CD4-positive, alpha-beta memory T cell (primary cell): Measurements from ENCODE around the gene HIC1. TPM values are rescaled to one million over a fixed set of nuclear protein-coding genes. Genes with fewer than 3 reads are reported as not detected.
A peak's percentile ranks its signal among the peaks of the same experiment; 100 is the strongest.

ENCODE experiments used
- CTCF ChIA-PET: fragments of 350-600 bp; sonication (Branson Sonifier 250); formaldehyde crosslinking; loops from one replicate; lab custom pipeline; 2021; ENCODE audit warnings: inconsistent platforms; ENCODE audit not compliant: partially characterized antibody; lab: Charles Lee
- POLR2A ChIA-PET: fragments of 350-600 bp; sonication (Branson Sonifier 250); formaldehyde crosslinking; loops from one replicate; lab custom pipeline; 2021; ENCODE audit not compliant: partially characterized antibody; lab: Charles Lee
- DNase-seq, 5 donors: peaks; one replicate each; pipeline versions ENCODE4 v3.0.0 to v3.0.0-alpha.2; 2020 to 2022; ENCODE audit warnings: mixed read lengths in 1 of 5
- H3K27ac ChIP-seq: one replicate; pipeline ENCODE4 v1.7.0; 2013; ENCODE audit warnings: low read depth, low read length
- H3K27me3 ChIP-seq: 2 replicates; pipeline ENCODE4 v1.7.0; 2013; ENCODE audit warnings: mild to moderate bottlenecking, low read length, moderate library complexity; ENCODE audit not compliant: insufficient read depth
- H3K36me3 ChIP-seq: 2 replicates; pipeline ENCODE4 v1.7.0; 2013; ENCODE audit warnings: mild to moderate bottlenecking, low read length, moderate library complexity; ENCODE audit not compliant: insufficient read depth
- H3K4me1 ChIP-seq: 2 replicates; pipeline ENCODE4 v1.7.0; 2013; ENCODE audit warnings: mild to moderate bottlenecking, low read length, moderate library complexity; ENCODE audit not compliant: insufficient read depth
- H3K4me3 ChIP-seq, 2 donors: one replicate each; pipeline ENCODE4 v1.7.0; 2013; ENCODE audit warnings: low read length in 2 of 2, mild to moderate bottlenecking in 1 of 2
- H3K9me3 ChIP-seq, 2 donors: one replicate each; pipeline ENCODE4 v1.7.0; 2013; ENCODE audit warnings: low read length in 2 of 2, control low read depth in 1 of 2; ENCODE audit not compliant: control insufficient read depth in 1 of 2
- H3K27ac Mint-ChIP-seq, 7 donors: one replicate each; pipeline ENCODE4 v1.8.0; 2020 to 2021; ENCODE audit warnings: mixed read lengths in 7 of 7, mild to moderate bottlenecking in 6 of 7, inconsistent platforms in 3 of 7, moderate library complexity in 3 of 7
- H3K27me3 Mint-ChIP-seq, 2 donors: one replicate each; pipeline ENCODE4 v1.8.0; 2020 to 2021; ENCODE audit warnings: mixed read lengths in 2 of 2
- H3K36me3 Mint-ChIP-seq, 2 donors: one replicate each; pipeline ENCODE4 v1.8.0; 2020 to 2021; ENCODE audit warnings: mixed read lengths in 2 of 2, inconsistent platforms in 1 of 2, mild to moderate bottlenecking in 1 of 2
- H3K4me1 Mint-ChIP-seq, 4 donors: one replicate each; pipeline ENCODE4 v1.8.0; 2020 to 2021; ENCODE audit warnings: mixed read lengths in 4 of 4, mild to moderate bottlenecking in 1 of 4
- H3K4me3 Mint-ChIP-seq, 8 donors: one replicate each; pipeline ENCODE4 v1.8.0; 2020 to 2021; ENCODE audit warnings: mixed read lengths in 8 of 8, mild to moderate bottlenecking in 7 of 8, moderate library complexity in 6 of 8, inconsistent platforms in 3 of 8
- H3K9me3 Mint-ChIP-seq, 8 donors: one replicate each; pipeline ENCODE4 v1.8.0; 2020 to 2021; ENCODE audit warnings: mixed read lengths in 8 of 8, mild to moderate bottlenecking in 5 of 8, inconsistent platforms in 3 of 8, moderate library complexity in 1 of 8
- intact Hi-C: fragments of 100-400 bp; cut with micrococcal nuclease; formaldehyde crosslinking; loops from one replicate; pipeline ENCODE4 v1.15.1; 2023
- polyA plus RNA-seq, 2 donors: library from polyadenylated mRNA; unstranded; fragments of 300-500 nt; fragmentation: Illumina TruSeq; gene quantifications; one replicate each; pipeline ENCODE4 v1.2.3, GENCODE V29; 2021
- total RNA-seq, 2 experiments: library from RNA; stranded (reverse); gene quantifications; one replicate each; pipeline ENCODE4 v1.2.3, GENCODE V29; 2021

HIC1 gene
- total and polyA plus RNA-seq, 4 experiments from 2014 or later: 0.39 to 5.2 (median 3.3) TPM

DNA sequence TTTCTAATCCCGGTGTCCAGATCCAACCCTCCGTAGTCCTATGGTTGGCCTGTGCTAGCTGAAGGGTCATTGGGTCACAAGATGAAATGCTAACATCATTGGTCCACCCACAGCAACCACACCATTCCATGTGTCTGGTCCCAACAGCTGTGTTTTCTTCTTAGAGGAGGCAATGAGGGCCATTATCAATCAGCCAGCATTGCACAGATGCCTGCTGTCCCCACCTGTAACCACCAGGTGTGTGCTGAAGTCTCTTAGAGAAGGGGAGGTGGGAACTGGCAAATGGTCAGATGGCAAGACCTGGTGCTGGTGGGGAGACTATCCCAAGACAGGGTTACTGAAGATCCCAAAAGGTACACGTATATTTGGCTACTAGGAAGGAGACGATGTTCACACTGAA is 37.4 kb downstream of the HIC1 start:
- ChIA-PET CTCF (interaction anchor here (0.7 kb wide), 1 partner anchor 130 kb away, joined by 4 read pairs; no protein-coding TSS in a partner anchor), POLR2A (no interaction called here)
- H3K4me1 Mint-ChIP-seq: peaks cover 36 to 53% (median 43%) of the 10 kb centered on the region in 4 donors

DNA sequence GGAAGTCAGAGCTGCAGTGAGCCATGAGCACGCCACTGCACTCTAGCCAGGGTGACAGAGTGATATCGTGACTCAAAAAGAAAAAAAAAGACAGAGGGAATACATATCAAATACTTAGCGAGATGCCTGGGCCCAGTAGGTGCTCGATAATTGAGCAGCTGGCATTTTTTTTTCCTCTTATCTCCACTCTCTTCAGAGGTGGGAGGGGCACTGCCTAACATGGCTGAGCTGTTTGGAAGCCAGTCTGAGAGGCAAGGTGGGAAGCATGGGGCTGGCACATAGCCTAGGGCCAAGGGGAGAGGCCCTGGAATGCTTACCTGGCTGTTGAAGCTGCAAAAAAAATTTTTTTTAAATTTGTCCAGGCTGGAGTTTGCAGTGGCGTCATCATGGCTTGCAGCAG is 38.4 kb downstream of the HIC1 start:
- Histone ChIP-seq H3K27ac (no peak overlapping the region), H3K9me3 (no peaks in the 10 kb centered on the region), H3K27me3 (no peaks in the 10 kb centered on the region), H3K36me3 (no peaks in the 10 kb centered on the region), H3K4me1 (peaks cover 30% of the 10 kb centered on the region), H3K4me3 (no peak overlapping the region)
- CTCF ChIA-PET: interaction anchor here (0.6 kb wide), 1 partner anchor 246 kb away, joined by 3 read pairs; no protein-coding TSS in a partner anchor
- H3K27me3 Mint-ChIP-seq: no peaks in the 10 kb centered on the region
- DNase-seq: no peak
- intact Hi-C loops: no loop called here
- H3K9me3 Mint-ChIP-seq: peaks cover 0 to 1% (median 0%) of the 10 kb centered on the region in 8 donors
- POLR2A ChIA-PET: interaction anchor here (1.3 kb wide), 1 partner anchor 37 kb away, joined by 3 read pairs; no protein-coding TSS in a partner anchor
- no peak overlapping the region for H3K4me3 Mint-ChIP-seq
- H3K4me1 Mint-ChIP-seq: peaks cover 25 to 42% (median 35%) of the 10 kb centered on the region in 4 donors
- peak overlapping the region in 4 of 7 donors; percentile 25 to 84 (median 80) for H3K27ac Mint-ChIP-seq
- peaks cover 0 to 9% of the 10 kb centered on the region in 2 donors for H3K36me3 Mint-ChIP-seq

More for the DNA sequence above, 37.4 kb downstream of the HIC1 start:
- no peaks in the 10 kb centered on the region for H3K27me3 Mint-ChIP-seq
- Histone ChIP-seq H3K36me3 (no peaks in the 10 kb centered on the region), H3K9me3 (no peaks in the 10 kb centered on the region), H3K27me3 (no peaks in the 10 kb centered on the region), H3K27ac (no peak overlapping the region), H3K4me3 (no peak overlapping the region), H3K4me1 (peaks cover 41% of the 10 kb centered on the region)
- H3K27ac Mint-ChIP-seq: peak overlapping the region in 6 of 7 donors; percentile 16 to 81 (median 46)
- H3K4me3 Mint-ChIP-seq: peak overlapping the region in 4 of 8 donors; percentile 9 to 70 (median 65)
- no peak for DNase-seq
- peaks cover 0 to 9% of the 10 kb centered on the region in 2 donors for H3K36me3 Mint-ChIP-seq
- peaks cover 0 to 1% (median 0%) of the 10 kb centered on the region in 8 donors for H3K9me3 Mint-ChIP-seq
- intact Hi-C loops: no loop called here

DNA sequence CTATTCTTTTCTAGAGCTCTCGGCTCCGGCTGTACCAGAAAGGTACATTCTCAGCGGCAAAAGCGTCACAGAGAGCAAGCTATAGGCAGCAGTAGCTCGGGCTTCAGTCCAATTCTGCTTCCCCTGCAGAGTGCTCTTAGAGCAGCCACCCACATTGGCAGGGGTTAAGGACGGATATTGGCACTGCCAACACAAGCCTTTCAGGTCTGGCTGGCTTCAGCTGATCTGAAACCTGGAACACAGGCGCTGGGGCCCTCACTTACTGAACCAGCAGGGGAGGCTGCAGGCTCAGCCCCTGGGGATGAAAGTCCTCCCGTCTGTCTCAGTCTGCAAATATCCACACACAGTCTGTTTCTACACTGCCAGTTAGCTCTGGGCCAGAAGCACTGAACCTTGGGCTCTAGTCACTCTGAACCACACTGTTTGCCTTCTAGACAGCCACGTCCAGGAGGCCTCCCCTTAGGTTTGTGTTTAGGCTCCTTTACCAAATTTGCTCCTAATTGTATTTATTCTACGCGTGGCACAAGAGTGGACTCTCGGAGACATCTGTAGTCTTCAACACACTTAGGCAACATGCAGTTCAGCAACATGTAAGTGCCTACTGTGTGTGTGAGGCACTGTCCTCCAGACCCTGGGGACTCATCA is 40.1 kb downstream of the HIC1 start:
- H3K27me3 Mint-ChIP-seq: no peaks in the 10 kb centered on the region
- ChIA-PET CTCF (interaction anchor here (1.0 kb wide), 1 partner anchor 150 kb away, joined by 4 read pairs; no protein-coding TSS in a partner anchor), POLR2A (no interaction called here)
- no peaks in the 10 kb centered on the region for H3K9me3 Mint-ChIP-seq
- H3K4me1 ChIP-seq: peaks cover 17% of the 10 kb centered on the region
- H3K36me3 ChIP-seq: no peaks in the 10 kb centered on the region
- H3K4me3 Mint-ChIP-seq: no peak overlapping the region
- intact Hi-C loops: no loop called here
- H3K27ac Mint-ChIP-seq: peak overlapping the region in 4 of 7 donors; percentile 10 to 78 (median 34)
- H3K4me3 ChIP-seq: no peak overlapping the region
- H3K4me1 Mint-ChIP-seq: peaks cover 12 to 26% (median 21%) of the 10 kb centered on the region in 4 donors
- no peaks in the 10 kb centered on the region for H3K27me3 ChIP-seq
- peaks cover 0 to 7% of the 10 kb centered on the region in 2 donors for H3K36me3 Mint-ChIP-seq
- no peak for DNase-seq
- no peak overlapping the region for H3K27ac ChIP-seq
- H3K9me3 ChIP-seq: no peaks in the 10 kb centered on the region

DNA sequence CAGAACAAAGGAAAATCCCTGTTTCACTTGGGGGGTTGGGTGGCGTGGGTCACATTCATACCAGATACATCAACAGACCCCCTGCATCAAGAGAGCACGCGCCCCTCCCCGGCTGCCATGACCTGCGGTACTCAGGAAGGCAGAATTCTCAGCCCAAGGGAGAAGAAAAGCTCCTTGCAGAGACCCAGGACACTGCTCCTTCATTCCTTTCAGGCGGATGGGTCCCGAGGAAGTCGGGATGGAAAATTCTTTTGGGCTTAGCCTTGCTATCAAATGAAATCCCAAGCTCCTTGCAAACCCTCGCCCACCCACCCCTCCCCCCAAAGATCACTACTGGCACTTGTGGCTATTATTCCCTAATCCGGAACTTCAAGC is 40.6 kb downstream of the HIC1 start:
- Mint-ChIP-seq H3K27me3 (no peaks in the 10 kb centered on the region), H3K36me3 (peaks cover 0 to 7% of the 10 kb centered on the region in 2 donors), H3K4me1 (peaks cover 8 to 20% (median 16%) of the 10 kb centered on the region in 4 donors), H3K4me3 (no peak overlapping the region), H3K27ac (peak overlapping the region in 4 of 7 donors; percentile 31 to 78 (median 68)), H3K9me3 (no peaks in the 10 kb centered on the region)
- ChIA-PET POLR2A (no interaction called here), CTCF (interaction anchor here (1.0 kb wide), 1 partner anchor 149 kb away, joined by 4 read pairs; no protein-coding TSS in a partner anchor)
- Histone ChIP-seq H3K27ac (no peak overlapping the region), H3K9me3 (no peaks in the 10 kb centered on the region), H3K36me3 (no peaks in the 10 kb centered on the region), H3K27me3 (no peaks in the 10 kb centered on the region), H3K4me3 (no peak overlapping the region), H3K4me1 (peaks cover 12% of the 10 kb centered on the region)
- DNase-seq: no peak
- intact Hi-C loops: no loop called here

DNA sequence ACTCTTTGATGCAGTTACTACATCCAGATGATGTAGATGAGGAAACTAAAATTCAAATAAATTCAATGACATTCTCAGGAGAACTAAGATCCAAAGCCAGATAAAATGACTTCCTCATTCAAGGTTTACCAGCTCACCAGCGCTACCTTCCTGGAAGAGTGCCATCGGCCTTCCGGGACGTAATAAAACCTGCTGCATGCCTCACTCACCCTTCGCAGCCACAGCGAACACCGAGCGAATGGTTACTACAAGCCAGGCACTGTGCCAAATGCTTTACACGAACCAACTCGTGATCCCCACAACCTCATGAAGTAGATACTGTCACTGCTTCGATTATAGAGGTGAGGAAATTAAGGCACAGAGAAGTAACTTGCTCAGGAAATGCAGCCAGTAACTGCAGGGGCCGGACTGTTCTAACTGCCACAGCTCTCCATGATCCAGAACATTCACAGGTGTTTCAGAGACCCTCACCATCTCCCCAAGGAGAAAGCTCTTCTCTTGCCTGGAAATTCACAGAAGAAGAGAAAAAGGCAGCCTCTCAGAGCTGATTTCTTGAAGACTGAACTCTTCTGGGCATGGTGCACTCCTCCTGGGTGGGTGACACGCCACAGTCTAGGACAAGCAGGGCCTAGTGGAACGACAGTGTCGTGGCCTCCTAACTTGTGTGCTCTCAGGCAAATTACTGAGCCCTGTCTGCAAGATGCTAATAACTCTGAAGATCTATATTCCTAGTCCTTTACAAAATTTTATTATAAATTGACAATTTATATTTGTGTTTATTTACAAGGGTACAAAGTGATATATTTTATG is 46.8 kb downstream of the HIC1 start:
- Mint-ChIP-seq H3K4me3 (peak overlapping the region in 1 of 8 donors; percentile 15), H3K27ac (peak overlapping the region; percentile 37 to 85 (median 55)), H3K9me3 (no peaks in the 10 kb centered on the region), H3K4me1 (peaks cover 7 to 17% (median 13%) of the 10 kb centered on the region in 4 donors), H3K36me3 (peaks cover 9 to 16% of the 10 kb centered on the region in 2 donors), H3K27me3 (no peaks in the 10 kb centered on the region)
- H3K36me3 ChIP-seq: no peaks in the 10 kb centered on the region
- no peaks in the 10 kb centered on the region for H3K27me3 ChIP-seq
- peak; percentile 42 to 68 (median 47) for DNase-seq
- intact Hi-C loops: no loop called here
- H3K27ac ChIP-seq: no peak overlapping the region
- ChIA-PET POLR2A (interaction anchor here (2.4 kb wide), 1 partner anchor 12 kb away, joined by 17 read pairs; no protein-coding TSS in a partner anchor), CTCF (interaction anchor here (1.2 to 4.8 kb wide), 2 partner anchors 45 to 143 kb away, joined by 3 to 18 read pairs; no protein-coding TSS in a partner anchor)
- peaks cover 6% of the 10 kb centered on the region for H3K4me1 ChIP-seq
- no peak overlapping the region for H3K4me3 ChIP-seq
- H3K9me3 ChIP-seq: no peaks in the 10 kb centered on the region

DNA sequence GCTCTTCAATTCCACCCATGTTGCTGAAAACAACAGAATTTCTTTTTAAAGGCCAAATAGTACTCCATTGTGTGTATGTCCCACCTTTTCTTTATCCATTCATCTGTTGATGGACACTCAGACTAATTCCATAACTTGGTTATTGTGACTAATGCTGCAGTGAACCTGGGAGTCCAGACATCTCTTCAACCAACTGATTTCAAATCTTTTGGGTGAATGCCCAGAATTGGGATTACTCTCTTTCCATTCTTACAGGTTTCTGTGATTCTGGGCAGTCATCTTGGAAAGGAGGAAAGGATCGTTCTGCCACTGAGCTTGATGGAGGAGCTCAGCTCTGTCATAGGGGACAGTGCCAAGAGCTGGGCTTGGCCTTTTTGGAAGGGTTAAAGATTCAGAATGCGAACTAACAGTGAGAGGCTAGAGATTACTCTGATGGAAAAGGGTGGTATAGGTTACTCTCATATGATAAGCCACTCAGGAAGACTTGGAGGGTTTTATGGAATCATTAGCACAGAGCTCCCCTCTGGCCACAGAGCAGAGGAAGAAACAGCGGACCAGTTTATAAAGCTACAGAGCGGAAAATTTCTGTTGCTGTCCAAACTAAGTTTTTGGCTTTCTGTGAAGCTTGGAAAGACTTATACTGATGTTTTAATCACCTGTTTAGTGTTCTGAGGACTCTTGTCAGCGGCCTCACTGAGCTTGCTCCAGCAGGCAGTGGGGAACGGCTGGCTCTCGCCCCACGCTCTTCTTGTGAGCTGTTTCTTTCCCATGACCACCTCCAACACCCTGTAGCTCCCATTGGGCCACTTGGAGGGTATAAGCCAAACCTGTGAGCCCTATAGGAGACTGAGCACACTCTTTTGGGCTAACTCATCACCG is 48.3 kb downstream of the HIC1 start:
- Mint-ChIP-seq H3K27ac (peak overlapping the region; percentile 6 to 77 (median 64)), H3K4me1 (peaks cover 7 to 17% (median 12%) of the 10 kb centered on the region in 4 donors), H3K4me3 (no peak overlapping the region), H3K36me3 (peaks cover 13 to 25% of the 10 kb centered on the region in 2 donors), H3K9me3 (no peaks in the 10 kb centered on the region), H3K27me3 (no peaks in the 10 kb centered on the region)
- ChIA-PET POLR2A (interaction anchor here (2.4 kb wide), 1 partner anchor 13 kb away, joined by 17 read pairs; no protein-coding TSS in a partner anchor), CTCF (interaction anchor here (2.1 to 4.8 kb wide), 2 partner anchors 13 to 141 kb away, joined by 8 to 18 read pairs; no protein-coding TSS in a partner anchor)
- no peaks in the 10 kb centered on the region for H3K27me3 ChIP-seq
- H3K4me3 ChIP-seq: no peak overlapping the region
- intact Hi-C loops: no loop called here
- no peaks in the 10 kb centered on the region for H3K36me3 ChIP-seq
- H3K27ac ChIP-seq: no peak overlapping the region
- no peak for DNase-seq
- no peaks in the 10 kb centered on the region for H3K9me3 ChIP-seq
- peaks cover 6% of the 10 kb centered on the region for H3K4me1 ChIP-seq
